ENCODE measurements around the gene CCDC80. TPM values are rescaled to one million over a fixed set of nuclear protein-coding genes. Genes with fewer than 3 reads are reported as not detected.
A peak's percentile ranks its signal among the peaks of the same experiment; 100 is the strongest.

Gene CCDC80
- polyA plus RNA-seq, 3 donors: 0.05 TPM; not detected in 2

DNA sequence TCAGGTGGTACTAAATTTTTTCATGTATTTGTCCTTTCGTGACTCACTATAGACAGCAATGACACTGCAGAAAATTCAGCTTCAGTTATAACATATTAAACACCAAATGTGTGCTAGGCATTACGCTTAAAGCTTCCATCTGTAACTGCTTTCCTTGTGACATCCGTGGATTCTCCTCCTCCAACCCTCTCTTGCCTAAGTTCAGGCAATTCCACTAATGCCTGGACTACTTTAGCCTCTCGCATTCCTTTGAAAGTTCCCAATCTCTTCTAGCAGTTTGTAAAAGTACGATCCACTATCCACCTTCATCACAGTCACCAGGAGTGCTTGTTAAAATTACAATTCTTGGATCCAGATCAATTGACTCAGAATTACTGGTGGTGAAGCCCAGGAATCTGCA lies 17.7 kb downstream of the CCDC80 start:
- TF ChIP-seq, protein P1, sequence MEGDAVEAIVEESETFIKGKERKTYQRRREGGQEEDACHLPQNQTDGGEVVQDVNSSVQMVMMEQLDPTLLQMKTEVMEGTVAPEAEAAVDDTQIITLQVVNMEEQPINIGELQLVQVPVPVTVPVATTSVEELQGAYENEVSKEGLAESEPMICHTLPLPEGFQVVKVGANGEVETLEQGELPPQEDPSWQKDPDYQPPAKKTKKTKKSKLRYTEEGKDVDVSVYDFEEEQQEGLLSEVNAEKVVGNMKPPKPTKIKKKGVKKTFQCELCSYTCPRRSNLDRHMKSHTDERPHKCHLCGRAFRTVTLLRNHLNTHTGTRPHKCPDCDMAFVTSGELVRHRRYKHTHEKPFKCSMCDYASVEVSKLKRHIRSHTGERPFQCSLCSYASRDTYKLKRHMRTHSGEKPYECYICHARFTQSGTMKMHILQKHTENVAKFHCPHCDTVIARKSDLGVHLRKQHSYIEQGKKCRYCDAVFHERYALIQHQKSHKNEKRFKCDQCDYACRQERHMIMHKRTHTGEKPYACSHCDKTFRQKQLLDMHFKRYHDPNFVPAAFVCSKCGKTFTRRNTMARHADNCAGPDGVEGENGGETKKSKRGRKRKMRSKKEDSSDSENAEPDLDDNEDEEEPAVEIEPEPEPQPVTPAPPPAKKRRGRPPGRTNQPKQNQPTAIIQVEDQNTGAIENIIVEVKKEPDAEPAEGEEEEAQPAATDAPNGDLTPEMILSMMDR (IDR thresholded peaks at IDR 0.05): no peak
- no peak overlapping the region for H3K4me2 ChIP-seq (replicated peaks; ENCODE audit: extremely low read depth, low read length, poor library complexity, severe bottlenecking)

DNA sequence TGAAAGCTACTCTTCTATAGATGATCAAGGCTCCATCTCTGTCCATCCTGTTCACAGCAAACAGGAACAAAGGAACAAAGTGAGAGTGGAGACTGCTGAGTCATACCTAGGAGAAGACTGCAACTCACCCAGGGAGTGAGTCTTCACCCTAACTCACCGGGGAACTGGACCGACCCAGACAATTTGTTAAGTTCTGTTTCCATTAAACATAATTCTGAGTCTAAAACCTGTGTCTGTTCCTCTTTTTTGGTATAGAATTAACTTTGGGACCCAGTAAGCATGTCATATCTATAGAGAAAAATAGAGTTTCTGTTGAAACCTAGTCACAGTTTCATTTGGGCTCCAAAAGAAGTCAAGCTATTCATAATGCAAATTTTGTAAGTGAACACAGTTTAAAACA lies 21.6 kb downstream of the CCDC80 start:
- intact Hi-C loops (cut with micrococcal nuclease): no loop called here
- H3K4me2 ChIP-seq (replicated peaks; ENCODE audit: extremely low read depth, low read length, poor library complexity, severe bottlenecking): no peak overlapping the region
- no peak overlapping the region for H3K4me3 ChIP-seq (replicated peaks in 1 of 3; ENCODE audit: low read depth in 2 of 3, low read length in 3 of 3)
- H3K9me3 ChIP-seq (replicated peaks in 1 of 2; ENCODE audit: control insufficient read depth in 1 of 2, insufficient read depth in 1 of 2, low read length in 2 of 2): no peaks in the 10 kb centered on the region
- Mint-ChIP-seq H3K9me3 (peaks cover 0 to 4% (median 0%) of the 10 kb centered on the region in 7 donors), H3K4me3 (peak overlapping the region in 1 of 2 donors; percentile 4), H3K4me1 (peaks cover 3% of the 10 kb centered on the region), H3K27ac (no peak overlapping the region), H3K36me3 (no peaks in the 10 kb centered on the region), H3K27me3 (ENCODE audit: low read depth in 3 of 3) (no peaks in the 10 kb centered on the region)
- H3K27ac ChIP-seq (ENCODE audit: low read depth in 1 of 2, low read length in 2 of 2): no peak overlapping the region
- WGBS (ENCODE audit: insufficient coverage): no CpG with 5 or more reads among the region's 2 CpGs
- H3K27me3 ChIP-seq (ENCODE audit: control insufficient read depth in 2 of 2, insufficient read depth in 2 of 2, low read length in 2 of 2): no peaks in the 10 kb centered on the region
- H3K9ac ChIP-seq (ENCODE audit: insufficient read depth, low read length, poor library complexity, severe bottlenecking): no peak overlapping the region
- H2AFZ ChIP-seq (ENCODE audit: insufficient read depth, low read depth, low read length, poor library complexity, severe bottlenecking): no peak overlapping the region
- peak; percentile 30 to 55 (median 39) for DNase-seq
- H4K20me1 ChIP-seq (ENCODE audit: insufficient read depth, low read length): no peaks in the 10 kb centered on the region
- TF ChIP-seq, protein P1 (IDR thresholded peaks at IDR 0.05): no peak
- H3K36me3 ChIP-seq (replicated peaks in 1 of 2; ENCODE audit: control insufficient read depth in 1 of 2, insufficient read depth in 2 of 2, low read length in 2 of 2): no peaks in the 10 kb centered on the region
- peaks cover 0 to 7% of the 10 kb centered on the region in 2 donors for H3K4me1 ChIP-seq (ENCODE audit: control insufficient read depth in 1 of 2, insufficient read depth in 2 of 2, low read length in 2 of 2)
- no peaks in the 10 kb centered on the region for H3K79me2 ChIP-seq (ENCODE audit: insufficient read depth, low read length)

More for the DNA sequence above, 17.7 kb downstream of the CCDC80 start:
- Histone ChIP-seq H3K4me1 (ENCODE audit: control insufficient read depth in 1 of 2, insufficient read depth in 2 of 2, low read length in 2 of 2) (peaks cover 0 to 7% of the 10 kb centered on the region in 2 donors), H3K9ac (ENCODE audit: insufficient read depth, low read length, poor library complexity, severe bottlenecking) (no peak overlapping the region), H3K4me3 (replicated peaks in 1 of 3; ENCODE audit: low read depth in 2 of 3, low read length in 3 of 3) (no peak overlapping the region), H3K9me3 (replicated peaks in 1 of 2; ENCODE audit: control insufficient read depth in 1 of 2, insufficient read depth in 1 of 2, low read length in 2 of 2) (no peaks in the 10 kb centered on the region), H3K79me2 (ENCODE audit: insufficient read depth, low read length) (no peaks in the 10 kb centered on the region), H2AFZ (ENCODE audit: insufficient read depth, low read depth, low read length, poor library complexity, severe bottlenecking) (no peak overlapping the region), H3K27ac (ENCODE audit: low read depth in 1 of 2, low read length in 2 of 2) (no peak overlapping the region), H3K36me3 (replicated peaks in 1 of 2; ENCODE audit: control insufficient read depth in 1 of 2, insufficient read depth in 2 of 2, low read length in 2 of 2) (no peaks in the 10 kb centered on the region), H4K20me1 (ENCODE audit: insufficient read depth, low read length) (no peaks in the 10 kb centered on the region), H3K27me3 (ENCODE audit: control insufficient read depth in 2 of 2, insufficient read depth in 2 of 2, low read length in 2 of 2) (no peaks in the 10 kb centered on the region)
- Mint-ChIP-seq H3K27me3 (ENCODE audit: low read depth in 3 of 3) (no peaks in the 10 kb centered on the region), H3K4me3 (no peak overlapping the region), H3K27ac (no peak overlapping the region), H3K4me1 (peaks cover 3% of the 10 kb centered on the region), H3K36me3 (no peaks in the 10 kb centered on the region), H3K9me3 (peaks cover 0 to 4% (median 0%) of the 10 kb centered on the region in 7 donors)
- no peak for DNase-seq
- WGBS (ENCODE audit: insufficient coverage): 97% methylated on average over 3 of the region's 5 CpGs
- intact Hi-C loops (cut with micrococcal nuclease): no loop called here
